Left ventricle myocardium inferior (tissue), 1 donor: Measurements from ENCODE around the gene PIEZO2. TPM values are rescaled to one million over a fixed set of nuclear protein-coding genes. Genes with fewer than 3 reads are reported as not detected.

ENCODE experiments used
- DNase-seq: peaks from one replicate; pipeline ENCODE4 v3.0.0-alpha.2; 2020
- H3K27ac ChIP-seq: fragments of 200-600 bp; replicated peaks from 2 replicates; pipeline ENCODE4 v1.8.0; 2021
- H3K27me3 ChIP-seq: fragments of 200-600 bp; 2 replicates; pipeline ENCODE4 v1.8.0; 2021; ENCODE audit warnings: low read depth
- H3K36me3 ChIP-seq: fragments of 200-600 bp; 2 replicates; pipeline ENCODE4 v1.8.0; 2021
- H3K4me1 ChIP-seq: fragments of 200-600 bp; 2 replicates; pipeline ENCODE4 v1.8.0; 2021
- H3K4me3 ChIP-seq: fragments of 200-600 bp; 2 replicates; pipeline ENCODE4 v1.8.0; 2021; ENCODE audit warnings: mild to moderate bottlenecking, moderate library complexity
- H3K9me3 ChIP-seq: fragments of 200-600 bp; replicated peaks from 2 replicates; pipeline ENCODE4 v1.8.0; 2021
- intact Hi-C: fragments of 100-400 bp; cut with micrococcal nuclease; formaldehyde crosslinking; loops from one replicate; pipeline ENCODE4 v1.11.0; 2022
- total RNA-seq: library from RNA; stranded (reverse); fragmentation: NEBNext Ultra II Directional; extraction: Animal tissue kit (Norgen Biotek cat#: 25700); gene quantifications from one replicate; pipeline ENCODE4 v1.2.1, GENCODE V29; 2021
- TF ChIP-seq, protein P1 (sequence below): fragments of 200-600 bp; IDR thresholded peaks from 2 replicates; pipeline ENCODE4 v1.8.0; 2021; ENCODE audit warnings: antibody characterized with exemption, mild to moderate bottlenecking, borderline replicate concordance
- donor health status: DM: no; HTN: yes; CAD: no; lungs with severe emphysema.

The PIEZO2 gene
- total RNA-seq, 1 donor from 2014 or later: 0.33 TPM

DNA sequence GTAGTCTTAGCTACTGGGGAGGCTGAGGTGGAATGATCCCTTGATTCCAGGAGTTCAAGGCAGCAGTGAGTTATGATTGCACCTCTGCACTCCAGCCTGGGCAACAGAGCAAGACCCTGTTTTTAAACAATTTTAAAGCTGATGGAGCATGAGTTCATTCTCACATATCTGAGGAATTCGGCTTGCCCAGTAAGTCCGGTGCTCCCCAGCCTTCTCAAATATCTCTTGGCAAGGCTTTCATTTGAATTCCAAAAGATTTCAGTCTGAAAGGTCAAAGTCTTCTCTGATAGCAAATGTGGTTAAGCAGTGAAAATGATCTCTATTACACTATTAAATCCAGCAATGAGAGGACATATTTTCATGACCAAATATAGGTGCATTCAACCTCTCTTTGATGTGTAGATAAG is 27.9 kb downstream of the PIEZO2 start:
- H3K36me3 ChIP-seq: no peaks in the 10 kb centered on the region
- no peak overlapping the region for H3K4me3 ChIP-seq
- no peak overlapping the region for H3K27ac ChIP-seq
- H3K4me1 ChIP-seq: no peaks in the 10 kb centered on the region
- TF ChIP-seq, protein P1, sequence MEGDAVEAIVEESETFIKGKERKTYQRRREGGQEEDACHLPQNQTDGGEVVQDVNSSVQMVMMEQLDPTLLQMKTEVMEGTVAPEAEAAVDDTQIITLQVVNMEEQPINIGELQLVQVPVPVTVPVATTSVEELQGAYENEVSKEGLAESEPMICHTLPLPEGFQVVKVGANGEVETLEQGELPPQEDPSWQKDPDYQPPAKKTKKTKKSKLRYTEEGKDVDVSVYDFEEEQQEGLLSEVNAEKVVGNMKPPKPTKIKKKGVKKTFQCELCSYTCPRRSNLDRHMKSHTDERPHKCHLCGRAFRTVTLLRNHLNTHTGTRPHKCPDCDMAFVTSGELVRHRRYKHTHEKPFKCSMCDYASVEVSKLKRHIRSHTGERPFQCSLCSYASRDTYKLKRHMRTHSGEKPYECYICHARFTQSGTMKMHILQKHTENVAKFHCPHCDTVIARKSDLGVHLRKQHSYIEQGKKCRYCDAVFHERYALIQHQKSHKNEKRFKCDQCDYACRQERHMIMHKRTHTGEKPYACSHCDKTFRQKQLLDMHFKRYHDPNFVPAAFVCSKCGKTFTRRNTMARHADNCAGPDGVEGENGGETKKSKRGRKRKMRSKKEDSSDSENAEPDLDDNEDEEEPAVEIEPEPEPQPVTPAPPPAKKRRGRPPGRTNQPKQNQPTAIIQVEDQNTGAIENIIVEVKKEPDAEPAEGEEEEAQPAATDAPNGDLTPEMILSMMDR: no peak
- H3K27me3 ChIP-seq: peaks cover 59% of the 10 kb centered on the region
- no peak for DNase-seq
- intact Hi-C loops: no loop called here
- no peaks in the 10 kb centered on the region for H3K9me3 ChIP-seq

DNA sequence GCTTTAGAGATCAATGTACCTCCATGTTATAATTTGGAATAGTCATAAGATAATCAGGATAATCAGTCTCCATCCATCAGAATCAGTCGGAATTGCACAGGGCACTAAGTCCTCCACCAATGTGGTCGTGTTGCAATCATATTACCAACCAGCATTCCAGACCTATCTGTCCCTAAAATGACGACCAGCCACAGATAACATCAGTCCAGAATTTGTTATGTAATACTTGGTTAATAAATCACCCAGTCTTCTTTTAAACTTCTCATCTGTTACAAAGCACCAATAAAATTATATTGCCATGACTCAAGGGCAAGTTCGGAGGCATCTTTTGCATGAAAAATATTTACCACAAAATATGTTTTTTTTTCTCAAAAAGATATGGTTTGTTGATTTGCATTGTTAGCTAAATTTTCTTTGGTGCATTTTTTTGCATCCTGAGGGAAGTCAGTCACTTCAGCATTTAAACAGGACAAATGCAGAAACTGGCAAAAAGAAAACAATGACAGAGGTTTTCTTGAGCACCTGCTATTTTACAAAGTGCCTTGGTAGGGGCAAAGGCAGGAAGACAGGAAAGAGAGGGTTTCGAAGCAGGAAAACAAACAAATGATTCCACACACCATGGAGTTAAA is 29.3 kb downstream of the PIEZO2 start:
- Histone ChIP-seq H3K27me3 (peaks cover 60% of the 10 kb centered on the region), H3K9me3 (no peaks in the 10 kb centered on the region), H3K27ac (no peak overlapping the region), H3K36me3 (no peaks in the 10 kb centered on the region), H3K4me1 (no peaks in the 10 kb centered on the region), H3K4me3 (no peak overlapping the region)
- DNase-seq: no peak
- intact Hi-C loops: no loop called here
- TF ChIP-seq, protein P1: no peak

DNA sequence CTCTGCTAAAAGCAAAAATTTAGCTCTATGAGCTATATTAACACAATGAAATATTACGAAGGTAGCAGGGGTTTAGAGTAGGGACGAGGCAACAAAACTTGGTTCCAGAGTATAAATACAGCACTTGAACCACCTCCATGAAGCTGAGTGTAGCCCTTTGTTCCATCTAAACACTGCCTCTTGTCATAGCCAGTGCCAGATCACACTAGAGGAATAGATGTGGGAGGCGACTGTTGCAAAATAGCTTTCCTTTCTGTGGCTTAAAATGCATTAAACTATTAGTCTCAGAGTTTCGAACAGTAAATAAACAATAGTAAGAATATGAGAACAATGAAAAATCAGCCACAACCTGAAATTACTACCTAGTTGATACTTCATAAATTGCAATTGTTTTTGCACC is 29.8 kb downstream of the PIEZO2 start:
- intact Hi-C loops: no loop called here
- Histone ChIP-seq H3K36me3 (no peaks in the 10 kb centered on the region), H3K9me3 (no peaks in the 10 kb centered on the region), H3K4me1 (no peaks in the 10 kb centered on the region), H3K27me3 (peaks cover 55% of the 10 kb centered on the region), H3K4me3 (no peak overlapping the region), H3K27ac (no peak overlapping the region)
- TF ChIP-seq, protein P1: no peak
- no peak for DNase-seq

DNA sequence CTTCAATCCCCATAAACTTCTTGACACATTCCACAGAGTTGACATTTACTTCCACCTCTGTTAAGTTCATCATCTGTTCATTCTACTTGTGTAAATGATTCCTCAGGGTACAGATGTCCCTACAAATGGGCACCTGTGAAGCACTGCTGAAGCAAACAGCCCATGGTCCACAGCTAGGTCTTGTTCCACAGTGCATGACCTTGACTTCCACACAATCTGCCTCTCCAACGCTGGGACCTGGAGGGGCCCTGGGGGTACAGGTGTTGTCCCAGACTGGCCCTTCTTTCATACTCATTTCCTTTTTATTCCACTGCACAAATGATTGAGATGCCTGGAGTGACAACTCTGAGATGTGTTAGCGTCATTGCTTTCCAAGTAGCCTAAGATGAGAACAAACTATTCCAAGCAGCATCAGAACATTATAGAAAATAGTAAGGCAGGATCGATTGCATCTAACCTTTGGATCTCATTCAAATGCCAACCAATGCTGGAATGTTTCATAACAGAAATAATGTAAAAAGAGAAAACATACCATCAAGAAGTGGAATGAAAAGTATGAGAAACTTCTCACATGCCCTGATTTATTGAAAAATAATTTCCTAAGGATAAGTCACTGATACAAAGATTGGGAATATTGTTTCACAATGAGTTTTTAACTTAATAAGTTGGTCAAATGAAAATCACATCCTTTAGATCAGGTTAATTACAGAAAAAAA is 31.2 kb downstream of the PIEZO2 start:
- H3K4me3 ChIP-seq: no peak overlapping the region
- H3K4me1 ChIP-seq: no peaks in the 10 kb centered on the region
- H3K9me3 ChIP-seq: no peaks in the 10 kb centered on the region
- TF ChIP-seq, protein P1: no peak
- H3K27ac ChIP-seq: no peak overlapping the region
- H3K27me3 ChIP-seq: peaks cover 41% of the 10 kb centered on the region
- no peaks in the 10 kb centered on the region for H3K36me3 ChIP-seq
- intact Hi-C loops: no loop called here
- DNase-seq: no peak

DNA sequence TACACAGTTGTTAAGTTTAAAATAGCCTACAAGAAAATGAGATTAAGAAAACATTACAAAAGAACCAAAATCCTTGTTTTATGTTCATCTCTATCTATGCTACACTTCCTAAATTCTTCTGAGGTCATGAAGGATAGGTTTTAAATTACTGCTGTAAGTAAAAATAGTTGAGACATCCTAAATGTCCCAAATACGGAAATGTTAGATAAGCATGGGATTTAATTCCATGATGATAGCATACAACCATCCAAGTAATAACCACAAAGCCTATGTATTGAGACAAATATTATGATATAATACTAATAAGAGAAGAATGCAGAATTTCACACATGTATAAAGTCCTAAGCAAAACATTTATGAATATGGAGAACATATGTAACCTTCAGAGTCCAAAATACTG is 34.1 kb downstream of the PIEZO2 start:
- no peaks in the 10 kb centered on the region for H3K9me3 ChIP-seq
- no peak overlapping the region for H3K4me3 ChIP-seq
- DNase-seq: no peak
- no peak overlapping the region for H3K27ac ChIP-seq
- H3K36me3 ChIP-seq: no peaks in the 10 kb centered on the region
- H3K4me1 ChIP-seq: no peaks in the 10 kb centered on the region
- TF ChIP-seq, protein P1: no peak
- peaks cover 21% of the 10 kb centered on the region for H3K27me3 ChIP-seq
- intact Hi-C loops: no loop called here
